ENCODE data around the gene SERTM2. TPM values are rescaled to one million over a fixed set of nuclear protein-coding genes. Genes with fewer than 3 reads are reported as not detected.
"Not testable (repeated sequence)": the region's sequence is repeated elsewhere in the genome, so short reads cannot be mapped to it uniquely, and the experiment has no call there.

Gene SERTM2
- total and polyA plus RNA-seq, 2 donors, result 0.16 to 0.37 TPM

DNA sequence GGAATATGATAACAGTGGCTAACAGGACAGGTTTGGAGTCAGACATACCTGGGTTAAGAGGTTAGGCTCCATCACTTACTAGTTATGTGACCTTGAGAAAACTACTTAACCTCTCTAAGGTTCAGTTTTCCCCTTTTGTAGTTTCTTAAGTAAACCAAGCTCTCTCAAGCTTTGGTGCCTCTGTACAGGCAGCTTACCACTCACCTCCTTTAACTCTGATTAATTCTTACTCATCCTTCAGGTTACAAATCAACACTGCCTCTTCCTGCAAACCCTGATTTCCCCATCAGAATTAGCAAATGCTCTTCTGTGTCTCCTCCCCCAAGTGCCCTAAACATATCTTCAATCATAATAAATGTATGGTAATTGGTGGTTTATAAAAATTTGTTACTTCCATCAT lies 3.5 kb upstream of the SERTM2 start:
- H3K36me3 ChIP-seq (ENCODE audit: insufficient read depth), result no peaks in the 10 kb centered on the region
- H3K4me3 ChIP-seq (ENCODE audit: low read depth, low read length), result no peak overlapping the region
- H3K4me1 ChIP-seq (ENCODE audit: insufficient read depth), result no peaks in the 10 kb centered on the region
- no peak for DNase-seq (ENCODE audit: extremely low spot score)
- no peak overlapping the region for H3K27ac ChIP-seq (ENCODE audit: low read depth)

DNA sequence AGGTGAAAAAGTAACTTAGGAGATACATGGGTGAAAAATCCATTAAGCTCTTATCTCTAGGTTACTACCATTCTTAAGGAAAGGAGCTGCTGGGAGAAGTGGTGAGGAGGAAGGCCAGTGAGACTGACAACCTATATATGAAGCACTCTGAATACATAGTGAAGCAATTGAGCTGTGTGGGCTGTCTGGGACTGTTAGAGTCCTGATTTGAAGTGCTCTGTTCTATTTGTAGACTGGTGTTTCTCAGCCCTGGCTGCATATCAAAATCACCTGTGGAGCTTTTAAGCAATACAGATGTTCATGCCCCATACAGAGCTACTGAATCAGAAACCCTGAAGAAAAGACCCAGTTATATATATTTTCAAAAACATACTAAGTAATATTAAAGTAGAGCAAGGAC lies 3.9 kb downstream of the SERTM2 start:
- no peak for DNase-seq (ENCODE audit: extremely low spot score)
- no peaks in the 10 kb centered on the region for H3K4me1 ChIP-seq (ENCODE audit: insufficient read depth)
- H3K36me3 ChIP-seq (ENCODE audit: insufficient read depth), result no peaks in the 10 kb centered on the region
- H3K4me3 ChIP-seq (ENCODE audit: low read depth, low read length), result no peak overlapping the region
- H3K27ac ChIP-seq (ENCODE audit: low read depth), result no peak overlapping the region

DNA sequence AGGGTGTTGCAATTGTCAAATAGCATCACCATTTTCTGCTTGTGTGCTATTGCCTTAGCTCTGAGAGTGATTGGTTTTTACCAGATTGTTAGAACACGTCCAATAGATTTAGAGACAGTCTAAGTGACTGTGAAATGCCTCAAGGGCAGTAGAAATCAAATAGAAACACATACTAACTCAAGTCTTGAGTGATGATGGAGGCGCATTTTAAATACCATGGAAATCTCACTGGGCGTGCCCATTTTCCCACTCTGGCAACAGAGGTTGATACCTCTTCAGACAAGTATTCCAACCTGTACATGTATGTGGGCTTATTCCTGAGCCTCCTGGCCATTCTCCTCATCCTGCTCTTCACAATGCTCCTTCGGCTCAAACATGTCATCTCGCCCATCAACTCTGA lies 7.2 kb downstream of the SERTM2 start:
- Histone ChIP-seq H3K36me3 (ENCODE audit: insufficient read depth) (no peaks in the 10 kb centered on the region), H3K4me1 (ENCODE audit: insufficient read depth) (no peaks in the 10 kb centered on the region), H3K27ac (ENCODE audit: low read depth) (no peak overlapping the region), H3K4me3 (ENCODE audit: low read depth, low read length) (no peak overlapping the region)
- 90% methylated on average over 5 of the region's 5 CpGs for WGBS
- DNase-seq (ENCODE audit: extremely low spot score), result no peak

DNA sequence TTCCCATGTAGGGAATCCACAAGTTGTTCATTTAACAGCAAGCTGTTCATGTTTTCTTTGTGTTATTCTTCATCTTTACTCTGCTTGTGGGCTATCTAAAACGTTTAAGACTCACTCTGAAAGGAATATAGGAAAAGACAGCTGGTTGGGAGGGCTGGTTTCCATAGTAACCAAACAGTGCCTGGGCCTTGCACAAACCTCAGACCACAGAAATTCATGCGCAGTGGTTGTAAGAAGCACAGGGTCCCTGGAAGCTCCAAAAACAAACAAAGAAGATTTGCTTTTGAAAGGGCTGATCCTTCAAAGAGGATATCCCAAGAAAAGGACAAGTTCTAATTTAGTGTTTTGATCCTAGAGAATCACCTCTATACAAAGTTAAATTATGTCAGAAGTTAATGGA lies 7.8 kb downstream of the SERTM2 start:
- Histone ChIP-seq H3K36me3 (ENCODE audit: insufficient read depth) (no peaks in the 10 kb centered on the region), H3K4me1 (ENCODE audit: insufficient read depth) (no peaks in the 10 kb centered on the region), H3K4me3 (ENCODE audit: low read depth, low read length) (no peak overlapping the region), H3K27ac (ENCODE audit: low read depth) (no peak overlapping the region)
- WGBS, result 6% methylated on average over 2 of the region's 2 CpGs
- no peak for DNase-seq (ENCODE audit: extremely low spot score)

DNA sequence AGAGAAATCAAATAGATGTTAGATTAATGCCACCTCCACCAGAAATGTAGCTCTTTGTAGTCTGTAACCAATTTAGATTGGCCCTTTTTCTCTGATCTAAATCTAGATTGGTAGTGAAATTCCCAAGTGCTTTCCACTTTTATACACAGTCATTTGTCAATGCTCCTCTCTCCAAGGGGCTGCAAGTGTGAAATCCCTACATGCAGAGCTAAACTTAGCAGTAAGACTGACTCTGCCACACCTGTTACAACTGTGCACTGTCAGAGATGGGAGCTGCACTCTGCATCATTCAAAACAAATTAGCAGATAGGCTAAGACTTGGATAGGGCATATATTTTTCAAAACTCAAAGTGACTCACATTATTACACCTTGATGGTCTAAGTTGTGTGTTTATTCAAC lies 9.1 kb downstream of the SERTM2 start:
- no peaks in the 10 kb centered on the region for H3K36me3 ChIP-seq (ENCODE audit: insufficient read depth)
- DNase-seq (ENCODE audit: extremely low spot score), result no peak
- H3K4me3 ChIP-seq (ENCODE audit: low read depth, low read length), result no peak overlapping the region
- H3K27ac ChIP-seq (ENCODE audit: low read depth), result no peak overlapping the region
- H3K4me1 ChIP-seq (ENCODE audit: insufficient read depth), result no peaks in the 10 kb centered on the region

DNA sequence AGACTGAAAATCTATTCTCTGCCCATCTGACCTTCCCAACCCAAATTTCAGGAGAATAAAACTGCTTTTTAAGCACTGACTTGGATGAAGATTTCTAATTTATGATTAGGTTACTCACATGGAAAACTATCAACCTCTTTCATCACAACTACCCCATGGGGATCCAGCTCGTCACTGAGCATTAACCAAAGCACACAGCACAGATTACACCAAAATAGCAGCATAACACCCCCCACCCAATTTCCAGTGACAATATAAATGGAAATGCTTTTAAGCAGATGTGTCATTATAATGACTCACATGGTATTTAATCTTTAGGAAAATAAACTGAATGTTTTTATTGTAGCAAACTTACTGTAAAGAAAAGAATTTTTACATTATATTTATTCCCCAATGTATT lies 9.7 kb downstream of the SERTM2 start:
- Histone ChIP-seq H3K4me3 (ENCODE audit: low read depth, low read length) (no peak overlapping the region), H3K36me3 (ENCODE audit: insufficient read depth) (no peaks in the 10 kb centered on the region), H3K27ac (ENCODE audit: low read depth) (no peak overlapping the region), H3K4me1 (ENCODE audit: insufficient read depth) (no peaks in the 10 kb centered on the region)
- 88% methylated on average over 1 of the region's 1 CpG for WGBS
- DNase-seq (ENCODE audit: extremely low spot score), result no peak

DNA sequence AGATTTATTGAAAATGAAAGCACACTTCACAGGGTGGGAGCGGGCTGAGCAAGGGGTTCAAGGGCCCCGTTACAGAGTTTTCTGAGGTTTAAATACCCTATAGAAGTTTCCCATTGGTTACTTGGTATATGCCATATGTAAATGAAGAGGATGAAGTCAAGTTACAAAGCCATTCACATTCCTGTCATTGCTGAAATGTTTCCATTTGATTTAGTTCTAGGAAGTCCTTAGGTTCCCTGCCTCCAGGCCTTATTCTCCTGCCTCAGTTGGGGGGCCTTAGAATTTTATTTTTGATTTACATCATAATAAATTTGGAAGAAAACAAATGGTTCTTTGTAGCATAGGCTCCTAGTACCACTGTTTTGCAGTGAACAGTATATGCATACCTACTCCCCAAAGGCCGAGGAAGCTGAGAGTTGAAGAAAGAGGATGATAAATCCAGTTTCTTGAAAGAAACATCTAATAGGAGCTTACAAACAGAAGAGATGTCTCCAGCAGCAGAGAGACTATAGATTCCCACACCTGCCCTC lies 31.8 kb downstream of the SERTM2 start:
- no peaks in the 10 kb centered on the region for H3K4me1 ChIP-seq (ENCODE audit: insufficient read depth)
- H3K36me3 ChIP-seq (ENCODE audit: insufficient read depth), result no peaks in the 10 kb centered on the region
- DNase-seq (ENCODE audit: extremely low spot score), result no peak
- H3K27ac ChIP-seq (ENCODE audit: low read depth), result no peak overlapping the region
- 90% methylated on average over 3 of the region's 3 CpGs for WGBS
- H3K4me3 ChIP-seq (ENCODE audit: low read depth, low read length), result no peak overlapping the region

DNA sequence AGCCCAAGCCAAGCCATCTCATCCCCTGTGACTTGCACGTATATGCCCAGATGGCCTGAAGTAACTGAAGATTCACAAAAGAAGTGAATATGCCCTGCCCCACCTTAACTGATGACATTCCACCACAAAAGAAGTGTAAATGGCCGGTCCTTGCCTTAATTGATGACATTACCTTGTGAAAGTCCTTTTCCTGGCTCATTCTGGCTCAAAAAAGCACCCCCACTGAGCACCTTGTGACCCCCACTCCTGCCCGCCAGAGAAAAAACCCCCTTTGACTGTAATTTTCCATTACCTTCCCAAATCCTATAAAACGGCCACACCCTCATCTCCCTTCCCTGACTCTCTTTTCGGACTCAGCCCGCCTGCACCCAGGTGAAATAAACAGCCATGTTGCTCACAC lies 37.8 kb downstream of the SERTM2 start:
- H3K27ac ChIP-seq (ENCODE audit: low read depth); H3K36me3 ChIP-seq (ENCODE audit: insufficient read depth); H3K4me3 ChIP-seq (ENCODE audit: low read depth, low read length); H3K4me1 ChIP-seq (ENCODE audit: insufficient read depth); DNase-seq (ENCODE audit: extremely low spot score): not testable (repeated sequence)
- WGBS, result 76% methylated on average over 6 of the region's 6 CpGs

DNA sequence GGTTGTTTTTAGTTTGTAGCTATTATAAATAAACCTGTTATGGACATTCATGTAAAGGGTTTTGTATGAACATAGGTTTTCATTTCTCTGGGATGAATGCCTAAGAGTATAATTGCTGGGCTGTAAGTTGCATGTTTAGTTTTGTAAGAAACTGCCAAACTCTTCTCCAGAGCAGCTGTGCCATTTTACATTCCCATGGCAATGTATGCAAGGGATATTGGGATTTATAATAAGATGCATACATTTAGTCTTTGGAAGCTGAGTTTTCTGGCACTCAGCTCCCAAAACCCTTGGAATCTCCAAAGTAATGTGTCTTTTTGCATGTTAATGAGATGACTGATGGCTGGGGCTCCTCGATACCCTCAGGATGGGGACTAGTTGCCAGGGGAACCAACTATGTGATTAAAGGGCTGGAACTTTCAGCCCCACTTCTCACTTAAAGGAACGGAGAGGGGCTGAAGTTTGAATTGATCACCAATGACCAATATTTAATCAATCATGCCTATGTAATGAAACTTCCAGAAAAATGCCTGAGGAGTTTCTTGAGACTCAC lies 44.0 kb downstream of the SERTM2 start:
- Histone ChIP-seq H3K36me3 (ENCODE audit: insufficient read depth) (no peaks in the 10 kb centered on the region), H3K4me3 (ENCODE audit: low read depth, low read length) (no peak overlapping the region), H3K27ac (ENCODE audit: low read depth) (no peak overlapping the region), H3K4me1 (ENCODE audit: insufficient read depth) (no peaks in the 10 kb centered on the region)
- no peak for DNase-seq (ENCODE audit: extremely low spot score)
- 60% methylated on average over 2 of the region's 2 CpGs for WGBS

DNA sequence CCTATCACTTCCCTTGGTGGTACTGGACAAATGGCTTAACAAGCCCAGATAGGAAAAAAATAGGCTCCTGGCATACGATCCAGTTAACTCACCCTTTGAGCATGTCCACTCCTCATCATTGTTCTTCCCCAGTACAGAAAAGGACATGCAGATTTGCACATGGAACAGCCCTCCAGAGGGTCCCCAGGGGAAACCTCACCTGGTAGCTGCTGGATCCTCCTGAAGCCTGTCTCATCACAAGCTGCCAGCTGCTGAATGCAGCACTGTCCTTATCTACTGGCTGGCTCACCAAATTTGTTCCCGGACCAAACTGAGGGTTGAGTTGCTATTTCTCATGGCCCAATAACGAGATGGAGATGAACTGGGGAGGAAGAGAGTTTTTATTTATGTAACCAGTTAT lies 49.4 kb downstream of the SERTM2 start:
- no peak for DNase-seq (ENCODE audit: extremely low spot score)
- no peak overlapping the region for H3K4me3 ChIP-seq (ENCODE audit: low read depth, low read length)
- no peaks in the 10 kb centered on the region for H3K4me1 ChIP-seq (ENCODE audit: insufficient read depth)
- 64% methylated on average over 3 of the region's 3 CpGs for WGBS
- no peak overlapping the region for H3K27ac ChIP-seq (ENCODE audit: low read depth)
- H3K36me3 ChIP-seq (ENCODE audit: insufficient read depth), result no peaks in the 10 kb centered on the region

DNA sequence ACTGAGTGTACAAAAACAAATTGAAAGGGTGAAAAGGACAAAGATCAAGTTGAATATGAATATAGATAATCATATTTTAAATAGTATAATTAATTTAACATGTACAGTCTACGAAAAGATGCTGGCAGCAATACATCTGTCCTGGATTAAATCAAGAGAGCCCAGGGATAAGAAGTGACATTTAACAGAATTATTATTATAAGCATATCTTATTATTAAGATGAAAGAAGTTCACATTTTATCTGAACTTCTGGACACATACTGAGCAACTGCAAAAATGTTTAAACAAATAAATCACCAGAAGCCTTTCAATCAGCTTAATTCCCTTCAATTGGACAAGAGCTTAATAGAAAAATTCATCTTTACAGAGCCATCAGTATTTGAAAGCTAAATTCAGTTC lies 50.4 kb downstream of the SERTM2 start:
- no peak for DNase-seq (ENCODE audit: extremely low spot score)
- WGBS, result 33% methylated on average over 1 of the region's 1 CpG
- H3K27ac ChIP-seq (ENCODE audit: low read depth), result no peak overlapping the region
- no peaks in the 10 kb centered on the region for H3K36me3 ChIP-seq (ENCODE audit: insufficient read depth)
- no peak overlapping the region for H3K4me3 ChIP-seq (ENCODE audit: low read depth, low read length)
- no peaks in the 10 kb centered on the region for H3K4me1 ChIP-seq (ENCODE audit: insufficient read depth)

DNA sequence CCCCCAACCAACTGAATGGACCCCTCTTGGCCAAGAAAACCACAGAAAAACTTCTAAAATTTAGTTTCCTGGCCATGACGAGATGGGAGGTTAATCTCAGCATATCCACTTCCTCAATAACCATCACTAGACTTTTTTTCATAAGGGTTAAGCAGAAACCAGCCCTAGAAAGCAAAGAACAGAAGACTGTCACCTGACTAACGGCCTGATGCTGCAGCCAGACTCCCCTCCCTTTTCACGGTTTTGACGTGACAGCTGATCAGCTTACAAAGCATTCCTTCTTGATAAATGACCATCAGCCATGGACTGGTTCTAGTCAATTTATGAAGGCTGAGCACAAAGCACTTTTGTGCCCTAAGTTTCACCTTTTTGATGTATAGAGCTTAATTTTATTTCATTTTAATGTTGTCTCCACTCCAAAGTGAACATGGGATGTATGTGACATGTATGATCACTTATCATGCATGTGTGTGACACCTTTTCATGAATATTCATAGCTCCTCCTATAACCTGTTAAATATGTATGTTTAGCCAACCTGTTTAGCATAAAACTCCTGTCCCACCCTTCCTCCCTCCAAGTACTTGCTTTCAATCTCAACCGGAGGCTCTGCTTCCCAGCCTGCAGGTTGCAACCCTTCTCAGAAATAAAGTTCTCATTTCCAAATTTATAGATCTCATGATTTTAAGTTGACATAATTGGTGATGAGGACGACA lies 56.3 kb downstream of the SERTM2 start:
- Histone ChIP-seq H3K4me1 (ENCODE audit: insufficient read depth) (no peaks in the 10 kb centered on the region), H3K4me3 (ENCODE audit: low read depth, low read length) (no peak overlapping the region), H3K27ac (ENCODE audit: low read depth) (no peak overlapping the region), H3K36me3 (ENCODE audit: insufficient read depth) (no peaks in the 10 kb centered on the region)
- DNase-seq (ENCODE audit: extremely low spot score), result no peak
- WGBS, result 67% methylated on average over 6 of the region's 6 CpGs

DNA sequence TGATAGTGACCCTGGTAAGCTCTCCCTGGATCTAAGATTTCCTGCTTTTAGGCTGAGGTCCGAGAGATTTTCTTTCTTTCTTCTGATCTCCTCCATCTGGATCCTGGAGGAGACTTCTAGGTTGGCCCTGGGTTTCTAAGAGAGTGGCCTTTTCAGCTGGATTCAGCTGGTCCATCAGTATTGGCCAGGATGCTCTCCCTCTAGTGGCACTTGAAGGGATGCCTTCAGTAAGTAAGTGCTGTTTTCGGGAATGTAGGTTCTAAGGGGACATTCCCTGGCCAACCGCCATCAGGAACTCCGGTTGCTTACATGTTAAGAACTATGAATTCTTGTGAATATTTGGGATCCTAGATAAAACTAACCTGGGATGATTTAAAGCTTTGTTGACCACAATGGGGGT lies 56.9 kb downstream of the SERTM2 start:
- Histone ChIP-seq H3K4me1 (ENCODE audit: insufficient read depth) (no peaks in the 10 kb centered on the region), H3K36me3 (ENCODE audit: insufficient read depth) (no peaks in the 10 kb centered on the region), H3K4me3 (ENCODE audit: low read depth, low read length) (no peak overlapping the region), H3K27ac (ENCODE audit: low read depth) (no peak overlapping the region)
- 44% methylated on average over 4 of the region's 4 CpGs for WGBS
- DNase-seq (ENCODE audit: extremely low spot score), result no peak

DNA sequence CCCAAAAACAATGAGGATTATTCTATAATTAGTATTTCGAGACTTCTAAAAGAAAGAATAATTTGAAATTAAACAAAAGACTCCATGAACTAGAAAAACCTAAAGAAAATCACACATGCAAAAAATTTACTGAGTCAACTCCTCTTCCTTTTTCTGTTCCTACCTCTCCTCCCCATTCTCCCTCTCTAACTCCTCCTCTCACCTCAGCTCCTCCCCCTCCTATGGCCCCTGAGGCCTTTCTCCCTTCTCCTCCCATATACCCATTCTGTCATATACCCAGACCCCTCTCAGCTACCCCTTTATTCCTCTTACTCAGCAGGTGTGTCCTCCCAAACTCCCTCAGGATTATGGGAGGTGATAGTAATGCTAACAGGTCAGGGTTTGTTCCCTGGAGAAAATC lies 57.4 kb downstream of the SERTM2 start:
- Histone ChIP-seq H3K27ac (ENCODE audit: low read depth) (no peak overlapping the region), H3K36me3 (ENCODE audit: insufficient read depth) (no peaks in the 10 kb centered on the region), H3K4me3 (ENCODE audit: low read depth, low read length) (no peak overlapping the region), H3K4me1 (ENCODE audit: insufficient read depth) (no peaks in the 10 kb centered on the region)
- WGBS, result 88% methylated on average over 1 of the region's 1 CpG
- no peak for DNase-seq (ENCODE audit: extremely low spot score)
